Panc1 (cell line): ENCODE results near the gene HELB. TPM values are rescaled to one million over a fixed set of nuclear protein-coding genes. Genes with fewer than 3 reads are reported as not detected.

Source experiments
- ATAC-seq: fragments of 200-7000 bp; cut with Tn5 transposase; 2 replicates; pipeline ENCODE4 v1.9.1; 2020; ENCODE audit warnings: mild to moderate bottlenecking, moderate library complexity
- BruUV-seq: library from RNA; stranded (reverse); fragments of 400-500 nt; replicated peaks from 2 replicates; lab custom pipeline; 2021; lab: Mats Ljungman, UMichigan
- CTCF ChIA-PET: fragments of 300-600 bp; sonication (Branson Sonifier 250); formaldehyde crosslinking; loops from one replicate; lab custom pipeline; 2022; ENCODE audit warnings: antibody characterized with exemption; lab: Charles Lee
- POLR2A ChIA-PET: fragments of 300-600 bp; sonication (Branson Sonifier 250); formaldehyde crosslinking; loops from one replicate; lab custom pipeline; 2022; ENCODE audit warnings: antibody characterized with exemption; lab: Charles Lee
- DNase-seq: peaks from one replicate; pipeline ENCODE4 v3.0.0-alpha.2; 2010; ENCODE audit warnings: low read depth, low spot score
- H3K27ac ChIP-seq: 2 replicates; pipeline ENCODE4 v1.5.1; 2011; ENCODE audit warnings: mild to moderate bottlenecking, low read length, inconsistent platforms
- H3K27me3 ChIP-seq: fragments of 200-500 bp; sonication (Bioruptor generic); 2 replicates; pipeline ENCODE4 v1.6.0; 2014; ENCODE audit warnings: low read length, inconsistent platforms; ENCODE audit not compliant: control insufficient read depth, insufficient read depth
- H3K36me3 ChIP-seq: fragments of 200-500 bp; sonication (Bioruptor generic); 2 replicates; pipeline ENCODE4 v1.5.1; 2014; ENCODE audit warnings: inconsistent platforms, mild to moderate bottlenecking, low read length, moderate library complexity; ENCODE audit not compliant: control insufficient read depth, insufficient read depth
- H3K4me1 ChIP-seq: 2 replicates; pipeline ENCODE4 v1.5.1; 2011; ENCODE audit warnings: inconsistent platforms, mild to moderate bottlenecking, low read length, moderate library complexity; ENCODE audit not compliant: control insufficient read depth, insufficient read depth
- H3K4me3 ChIP-seq, 2 experiments: 2 replicates each; pipeline ENCODE4 v1.5.1; 2011 to 2012; ENCODE audit warnings: low read depth in 2 of 2, low read length in 2 of 2, mild to moderate bottlenecking in 2 of 2, inconsistent platforms in 1 of 2, moderate library complexity in 1 of 2
- H3K9me3 ChIP-seq: fragments of 200-500 bp; sonication (Bioruptor generic); 2 replicates; pipeline ENCODE4 v1.5.1; 2014; ENCODE audit warnings: low read depth, mild to moderate bottlenecking, inconsistent platforms, low read length, moderate library complexity; ENCODE audit not compliant: control insufficient read depth, insufficient read depth
- CTCF ChIP-seq: fragments of 450-650 bp; IDR thresholded peaks from 2 replicates; pipeline ENCODE4 v1.5.1; 2017; ENCODE audit warnings: mild to moderate bottlenecking
- POLR2AphosphoS5 ChIP-seq: IDR thresholded peaks from 2 replicates; pipeline ENCODE4 v1.6.1; 2012; ENCODE audit warnings: mild to moderate bottlenecking, low read depth, low read length, moderate library complexity
- REST ChIP-seq, 2 experiments: IDR thresholded peaks; 2 replicates each; pipeline ENCODE4 v1.6.1; 2011 to 2012; ENCODE audit warnings: low read depth in 2 of 2, control low read depth in 1 of 2, low read length in 1 of 2, mild to moderate bottlenecking in 1 of 2, moderate library complexity in 1 of 2; ENCODE audit not compliant: insufficient read depth in 1 of 2
- SIN3A ChIP-seq: IDR thresholded peaks from 2 replicates; pipeline ENCODE4 v1.6.1; 2012; ENCODE audit warnings: low read depth, mild to moderate bottlenecking, low read length, moderate library complexity, borderline replicate concordance; ENCODE audit not compliant: insufficient read depth
- TCF7L2 ChIP-seq: IDR thresholded peaks from 2 replicates; pipeline ENCODE4 v1.6.1; 2011; ENCODE audit warnings: mild to moderate bottlenecking, low read depth, low read length, inconsistent platforms
- in situ Hi-C: cut with HindIII; loops from 2 replicates; pipeline ENCODE4 v1.10.0; 2016; ENCODE audit warnings: low sequenced_read_pairs, low pct_unique_long_range_greater_than_20kb
- intact Hi-C: fragments of 100-400 bp; cut with micrococcal nuclease; formaldehyde crosslinking; loops from one replicate; pipeline ENCODE4 v1.10.0; 2022; ENCODE audit not compliant: unreplicated experiment
- total RNA-seq: library from RNA; stranded (reverse); gene quantifications from one replicate; pipeline ENCODE4 v1.2.1, GENCODE V29; 2021; ENCODE audit not compliant: unreplicated experiment

The HELB gene
- total RNA-seq, 1 experiment from 2014 or later: 4.9 TPM

GRCh38 chr12:66367015-66367667, 64.8 kb downstream of the HELB start:
- no peaks in the 10 kb centered on the region for H3K27me3 ChIP-seq
- no peak for TF ChIP-seq TCF7L2
- no peak for TF ChIP-seq CTCF
- no peak for TF ChIP-seq POLR2AphosphoS5
- TF ChIP-seq REST (IDR thresholded peaks at IDR 0.05; ENCODE audit: insufficient read depth in 1 of 2, low read depth in 2 of 2, low read length in 1 of 2): no peak
- TF ChIP-seq SIN3A: no peak
- ATAC-seq (no peak), DNase-seq (no peak)
- no TSS peak for BruUV-seq
- in situ Hi-C loops: no loop called here
- POLR2A ChIA-PET: no interaction called here
- no peaks in the 10 kb centered on the region for H3K36me3 ChIP-seq
- H3K4me1 ChIP-seq: no peaks in the 10 kb centered on the region
- no peak overlapping the region for H3K4me3 ChIP-seq
- intact Hi-C loops: no loop called here
- no peaks in the 10 kb centered on the region for H3K9me3 ChIP-seq
- H3K27ac ChIP-seq: no peak overlapping the region
- CTCF ChIA-PET: no interaction called here

- in situ Hi-C loops: no loop called here
- CTCF ChIA-PET: no interaction called here
- Histone ChIP-seq H3K27me3 (peaks cover 2% of the 10 kb centered on the region; the same call in 1 of the 2 replicates), H3K27ac (no peak overlapping the region), H3K36me3 (no peaks in the 10 kb centered on the region), H3K9me3 (no peaks in the 10 kb centered on the region), H3K4me1 (no peaks in the 10 kb centered on the region), H3K4me3 (no peak overlapping the region)
- ATAC-seq (no peak), DNase-seq (no peak)
- POLR2A ChIA-PET: no interaction called here
- BruUV-seq: no TSS peak
- no peak for TF ChIP-seq TCF7L2
- TF ChIP-seq POLR2AphosphoS5: no peak
- TF ChIP-seq REST (IDR thresholded peaks at IDR 0.05; ENCODE audit: insufficient read depth in 1 of 2, low read depth in 2 of 2, low read length in 1 of 2): no peak
- no peak for TF ChIP-seq CTCF
- TF ChIP-seq SIN3A: no peak
- intact Hi-C loops: no loop called here
Observed at GRCh38 chr12:66371982-66372381, 69.7 kb downstream of the HELB start.
